Measurements from ENCODE around the gene ITFG1.

DNA sequence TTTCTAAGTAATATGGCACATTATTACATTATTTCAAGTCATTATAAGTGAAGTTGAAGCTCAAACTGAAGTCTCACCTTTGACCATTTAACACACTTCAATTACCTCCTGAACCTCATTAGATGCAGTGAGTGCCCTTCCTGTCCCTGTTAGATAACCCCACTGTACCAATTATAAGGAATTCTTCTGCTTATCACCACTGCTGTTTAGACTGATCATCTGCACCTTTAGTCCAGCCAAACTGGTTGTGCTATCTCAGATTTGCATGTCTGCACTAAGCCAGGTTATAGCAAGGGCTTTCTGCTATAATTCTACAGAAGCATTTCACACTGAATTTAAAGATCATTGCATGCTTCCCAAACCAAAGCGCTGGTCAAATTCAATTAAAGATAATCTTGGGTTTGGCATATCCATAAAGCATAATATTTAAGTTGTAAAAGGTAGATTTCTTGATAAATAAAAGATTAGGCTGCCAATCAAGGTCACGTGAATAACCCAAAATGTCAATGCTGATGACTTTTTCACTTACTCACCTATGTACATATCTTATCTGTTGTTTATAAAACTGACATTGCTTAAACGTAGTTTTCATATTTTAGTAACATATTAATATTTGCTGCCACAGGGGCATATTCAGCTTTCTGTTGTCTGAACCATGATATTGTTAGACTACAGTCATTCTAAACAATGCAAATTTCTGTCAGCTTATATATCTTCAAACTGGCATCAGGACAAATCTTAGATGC, 11.9 kb downstream of the ITFG1 start:
- TF ChIP-seq POLR2A (IDR thresholded peaks at IDR 0.05; ENCODE audit: low read length), result no peak
- no peak for TF ChIP-seq GATA1 (IDR thresholded peaks at IDR 0.05; ENCODE audit: low read depth, low read length)

Measured in erythroblast (primary cell).